ENCODE results near the gene NPPA. TPM values are rescaled to one million over a fixed set of nuclear protein-coding genes. Genes with fewer than 3 reads are reported as not detected.

Gene NPPA
- total RNA-seq, 1 experiment from 2014 or later: not detected

DNA sequence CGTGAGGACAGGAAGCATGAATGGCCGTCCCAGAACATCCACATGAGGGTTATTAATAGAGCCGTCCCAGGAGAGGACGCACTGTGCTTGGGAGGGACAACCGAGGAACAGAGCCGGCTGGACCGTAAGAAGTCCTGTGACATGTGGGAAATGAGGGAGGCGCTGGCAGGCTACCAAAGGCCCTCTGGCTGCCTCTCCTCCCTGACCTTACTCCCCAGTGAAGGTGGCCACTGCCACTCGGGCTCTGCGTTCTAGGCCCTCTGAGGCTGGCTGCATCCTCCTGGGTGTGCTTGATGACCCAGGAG is 26.6 kb upstream of the NPPA start (continued):
- TF ChIP-seq TCF7L2 (IDR thresholded peaks at IDR 0.05; ENCODE audit: borderline replicate concordance, extremely low read depth, insufficient read depth, insufficient read length): no peak
- TF ChIP-seq CEBPB (IDR thresholded peaks at IDR 0.05; ENCODE audit: low read depth): no peak
- TF ChIP-seq EGR1 (IDR thresholded peaks at IDR 0.05; ENCODE audit: low read depth): no peak
- TF ChIP-seq SRF (IDR thresholded peaks at IDR 0.05; ENCODE audit: low read depth): no peak

DNA sequence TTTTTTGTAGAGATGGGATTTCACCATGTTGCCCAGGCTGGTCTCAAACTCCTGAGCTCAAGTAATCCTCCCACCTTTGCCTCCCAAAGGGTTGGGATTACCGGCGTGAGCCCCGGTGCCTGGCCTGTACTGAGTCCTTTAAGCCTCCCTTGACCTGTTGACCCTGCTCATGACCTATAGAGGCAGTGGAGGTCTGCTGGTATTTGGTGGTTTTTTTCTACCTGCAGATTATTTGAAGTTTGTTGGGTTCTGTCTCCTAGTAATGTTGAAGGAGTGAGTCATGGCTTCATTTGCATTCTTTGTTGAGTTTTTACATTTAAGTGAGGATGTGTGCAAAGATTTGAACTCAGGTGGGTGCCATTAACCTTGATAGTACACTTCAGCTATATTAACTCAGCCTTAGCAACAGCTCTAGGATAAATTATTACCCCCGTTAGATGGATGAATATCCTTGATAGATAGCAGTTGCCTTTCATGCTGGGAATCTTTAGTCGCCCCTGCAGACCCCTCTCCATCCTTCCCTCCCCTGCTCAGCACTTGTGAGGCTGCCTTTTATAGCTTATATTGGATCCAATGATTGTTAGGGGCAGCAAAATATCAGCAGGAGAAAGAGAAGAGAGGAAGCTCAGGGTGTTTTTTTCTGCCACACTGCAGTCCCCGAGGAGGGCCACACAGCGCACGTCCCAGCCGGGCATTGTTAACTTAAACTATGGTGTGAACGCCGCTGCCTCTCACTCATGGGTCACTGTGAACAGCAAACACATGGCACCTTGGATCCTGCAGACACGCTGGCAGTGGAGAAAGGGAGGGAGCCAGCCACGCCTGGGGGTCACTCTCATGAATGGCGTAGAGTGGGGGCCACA is 26.0 kb upstream of the NPPA start:
- H3K4me1 ChIP-seq (ENCODE audit: control insufficient read depth in 1 of 2, insufficient read depth in 2 of 2, low read length in 2 of 2): no peaks in the 10 kb centered on the region
- H3K27ac ChIP-seq (ENCODE audit: low read depth, low read length): no peak overlapping the region
- H3K9ac ChIP-seq (ENCODE audit: low read length): no peak overlapping the region
- RAD21 ChIA-PET (ENCODE audit: low non-redundant PET in 1 of 2, low total read pairs in 2 of 2, uncharacterized antibody in 2 of 2, unreplicated experiment in 2 of 2): interaction anchor here in 1 of 2 experiments (0.7 kb wide), 1 partner anchor 11 kb away, joined by 3 read pairs; no protein-coding TSS in a partner anchor
- intact Hi-C loops (cut with micrococcal nuclease): no loop called here
- H3K9me2 ChIP-seq (ENCODE audit: insufficient read depth): no peaks in the 10 kb centered on the region
- H3K9me3 ChIP-seq (ENCODE audit: control insufficient read depth in 1 of 2, insufficient read depth in 1 of 2, low read depth in 1 of 2, low read length in 2 of 2): no peaks in the 10 kb centered on the region
- CTCF ChIA-PET: no interaction called here
- H3K27me3 ChIP-seq (ENCODE audit: insufficient read depth, low read length): no peaks in the 10 kb centered on the region
- POLR2A ChIA-PET: interaction anchor here (1.5 kb wide), 1 partner anchor 35 kb away, joined by 4 read pairs; no protein-coding TSS in a partner anchor
- TF ChIP-seq, protein P1, sequence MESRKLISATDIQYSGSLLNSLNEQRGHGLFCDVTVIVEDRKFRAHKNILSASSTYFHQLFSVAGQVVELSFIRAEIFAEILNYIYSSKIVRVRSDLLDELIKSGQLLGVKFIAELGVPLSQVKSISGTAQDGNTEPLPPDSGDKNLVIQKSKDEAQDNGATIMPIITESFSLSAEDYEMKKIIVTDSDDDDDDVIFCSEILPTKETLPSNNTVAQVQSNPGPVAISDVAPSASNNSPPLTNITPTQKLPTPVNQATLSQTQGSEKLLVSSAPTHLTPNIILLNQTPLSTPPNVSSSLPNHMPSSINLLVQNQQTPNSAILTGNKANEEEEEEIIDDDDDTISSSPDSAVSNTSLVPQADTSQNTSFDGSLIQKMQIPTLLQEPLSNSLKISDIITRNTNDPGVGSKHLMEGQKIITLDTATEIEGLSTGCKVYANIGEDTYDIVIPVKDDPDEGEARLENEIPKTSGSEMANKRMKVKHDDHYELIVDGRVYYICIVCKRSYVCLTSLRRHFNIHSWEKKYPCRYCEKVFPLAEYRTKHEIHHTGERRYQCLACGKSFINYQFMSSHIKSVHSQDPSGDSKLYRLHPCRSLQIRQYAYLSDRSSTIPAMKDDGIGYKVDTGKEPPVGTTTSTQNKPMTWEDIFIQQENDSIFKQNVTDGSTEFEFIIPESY (IDR thresholded peaks at IDR 0.05; ENCODE audit: extremely low read depth, insufficient replicate concordance, low read length): no peak
- TF ChIP-seq FOSL1 (IDR thresholded peaks at IDR 0.05; ENCODE audit: low read depth) (no peak), EZH2phosphoT487 (IDR thresholded peaks at IDR 0.05; ENCODE audit: borderline replicate concordance) (no peak), ZNF274 (IDR thresholded peaks at IDR 0.05; ENCODE audit: low read depth, low read length) (no peak), SRF (IDR thresholded peaks at IDR 0.05; ENCODE audit: low read depth) (no peak), YY1 (IDR thresholded peaks at IDR 0.05; ENCODE audit: extremely low read depth, insufficient replicate concordance, low read depth, low read length) (no peak), EGR1 (IDR thresholded peaks at IDR 0.05; ENCODE audit: low read depth) (no peak), TCF7L2 (IDR thresholded peaks at IDR 0.05; ENCODE audit: borderline replicate concordance, extremely low read depth, insufficient read depth, insufficient read length) (no peak), RAD21 (IDR thresholded peaks at IDR 0.05; ENCODE audit: low read depth) (no peak), SP1 (IDR thresholded peaks at IDR 0.05; ENCODE audit: low read depth) (no peak), CTCF (IDR thresholded peaks at IDR 0.05 in 2 of 3, conservative IDR thresholded peaks at IDR 0.05 in 1 of 3; ENCODE audit: borderline replicate concordance in 1 of 3, insufficient read depth in 1 of 3, low read depth in 2 of 3, low read length in 2 of 3) (no peak), ELF1 (IDR thresholded peaks at IDR 0.05; ENCODE audit: borderline replicate concordance, low read depth) (no peak), EZH2 (IDR thresholded peaks at IDR 0.05) (no peak)
- TF ChIP-seq, protein P2, sequence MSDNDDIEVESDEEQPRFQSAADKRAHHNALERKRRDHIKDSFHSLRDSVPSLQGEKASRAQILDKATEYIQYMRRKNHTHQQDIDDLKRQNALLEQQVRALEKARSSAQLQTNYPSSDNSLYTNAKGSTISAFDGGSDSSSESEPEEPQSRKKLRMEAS (IDR thresholded peaks at IDR 0.05): no peak
- ATAC-seq: no peak
- no peak overlapping the region for H3K4me2 ChIP-seq (ENCODE audit: low read length)
- H3K79me2 ChIP-seq (ENCODE audit: insufficient read depth, low read length): no peaks in the 10 kb centered on the region
- no peak for DNase-seq (ENCODE audit: low read depth, low spot score)
- H3K4me3 ChIP-seq (replicated peaks in 1 of 2; ENCODE audit: low read depth in 1 of 2, low read length in 2 of 2): no peak overlapping the region
- BruUV-seq (replicated peaks): no TSS peak
- H3K36me3 ChIP-seq (ENCODE audit: control insufficient read depth in 1 of 2, insufficient read depth in 2 of 2, low read length in 2 of 2): no peaks in the 10 kb centered on the region
- no peak overlapping the region for H2AFZ ChIP-seq (ENCODE audit: low read depth, low read length, poor library complexity, severe bottlenecking)
- no peaks in the 10 kb centered on the region for H4K20me1 ChIP-seq (ENCODE audit: insufficient read depth)
